Karpas-422 (cell line): Measurements from ENCODE around the gene SGMS2. TPM values are rescaled to one million over a fixed set of nuclear protein-coding genes. Genes with fewer than 3 reads are reported as not detected.
"Not testable (repeated sequence)": the region's sequence is repeated elsewhere in the genome, so short reads cannot be mapped to it uniquely, and the experiment has no call there.

Source experiments
- DNase-seq: peaks from one replicate; pipeline ENCODE4 v3.0.0-alpha.2; 2015
- H2AFZ ChIP-seq: fragments of 200-600 bp; sonication (generic); 2 replicates; pipeline ENCODE4 v1.6.1; 2014; ENCODE audit warnings: antibody characterized with exemption, low read length, mixed read lengths
- H3K27ac ChIP-seq: fragments of 200-600 bp; sonication (generic); 2 replicates; pipeline ENCODE4 v1.5.1; 2014; ENCODE audit warnings: mild to moderate bottlenecking, low read length, moderate library complexity
- H3K27me3 ChIP-seq: fragments of 200-600 bp; sonication (generic); 2 replicates; pipeline ENCODE4 v1.6.1; 2014; ENCODE audit warnings: low read length, mixed read lengths
- H3K36me3 ChIP-seq: fragments of 200-600 bp; sonication (generic); 2 replicates; pipeline ENCODE4 v1.6.1; 2014; ENCODE audit warnings: low read length, mixed read lengths; ENCODE audit not compliant: insufficient read depth
- H3K4me1 ChIP-seq: fragments of 200-600 bp; sonication (generic); 2 replicates; pipeline ENCODE4 v1.6.1; 2014; ENCODE audit warnings: mild to moderate bottlenecking, low read length, mixed read lengths
- H3K4me2 ChIP-seq: fragments of 200-600 bp; sonication (generic); 2 replicates; pipeline ENCODE4 v1.6.1; 2014; ENCODE audit warnings: low read length, low read depth, mild to moderate bottlenecking; ENCODE audit not compliant: poor library complexity, severe bottlenecking
- H3K4me3 ChIP-seq: fragments of 200-600 bp; sonication (generic); 2 replicates; pipeline ENCODE4 v1.5.1; 2014; ENCODE audit warnings: mild to moderate bottlenecking, antibody characterized with exemption, low read length, mixed read lengths
- H3K79me2 ChIP-seq: fragments of 200-600 bp; sonication (generic); 2 replicates; pipeline ENCODE4 v1.6.1; 2014; ENCODE audit warnings: mild to moderate bottlenecking, low read length, mixed read lengths
- H3K9ac ChIP-seq: fragments of 200-600 bp; sonication (generic); 2 replicates; pipeline ENCODE4 v1.6.0; 2014; ENCODE audit warnings: low read length
- H3K9me2 ChIP-seq: fragments of 200-600 bp; sonication (generic), shearing (Covaris generic); replicated peaks from 2 replicates; pipeline ENCODE4 v1.6.0; 2014; ENCODE audit warnings: mild to moderate bottlenecking, low read length, moderate library complexity; ENCODE audit not compliant: insufficient read depth
- H3K9me3 ChIP-seq: fragments of 300-700, 200-600 bp; sonication (generic); 2 replicates; pipeline ENCODE4 v1.6.1; 2014; ENCODE audit warnings: low read length, mixed read lengths
- H4K20me1 ChIP-seq: fragments of 200-600 bp; sonication (generic); 2 replicates; pipeline ENCODE4 v1.6.1; 2014; ENCODE audit warnings: mild to moderate bottlenecking, antibody characterized with exemption, low read length, low read depth; ENCODE audit not compliant: insufficient read depth
- total RNA-seq: library from RNA; depleted of rRNA; stranded (reverse); fragments of >200 nt; shearing (Covaris generic); gene quantifications from 2 replicates; pipeline ENCODE4 v1.2.3, GENCODE V29; 2014; ENCODE audit warnings: low replicate concordance

The SGMS2 gene
- total RNA-seq, 1 experiment from 2014 or later = not detected

- Histone ChIP-seq H3K36me3 (no peaks in the 10 kb centered on the region; the same call in 1 of the 2 replicates), H3K9me2 (no peaks in the 10 kb centered on the region), H3K79me2 (no peaks in the 10 kb centered on the region), H3K4me1 (no peaks in the 10 kb centered on the region), H2AFZ (no peak overlapping the region), H3K9ac (no peak overlapping the region), H3K9me3 (peaks cover 6% of the 10 kb centered on the region), H4K20me1 (no peaks in the 10 kb centered on the region), H3K27me3 (0 out of 2 replicates have a peak, but pooled peaks cover 3% of the 10 kb centered on the region), H3K27ac (no peak overlapping the region), H3K4me2 (no peak overlapping the region), H3K4me3 (no peak overlapping the region)
- DNase-seq = no peak
Observed at GRCh38 chr4:107916623-107917022, 91.9 kb downstream of the SGMS2 start.

- H3K9ac ChIP-seq = no peak overlapping the region
- H2AFZ ChIP-seq = no peak overlapping the region
- H4K20me1 ChIP-seq = no peaks in the 10 kb centered on the region
- DNase-seq = no peak
- peaks cover 6% of the 10 kb centered on the region for H3K9me3 ChIP-seq
- H3K9me2 ChIP-seq = no peaks in the 10 kb centered on the region
- H3K4me1 ChIP-seq = no peaks in the 10 kb centered on the region
- H3K4me2 ChIP-seq = no peak overlapping the region
- H3K27ac ChIP-seq = no peak overlapping the region
- 0 out of 2 replicates have a peak, but pooled peaks cover 3% of the 10 kb centered on the region for H3K27me3 ChIP-seq
- no peaks in the 10 kb centered on the region; the same call in 1 of the 2 replicates for H3K36me3 ChIP-seq
- H3K79me2 ChIP-seq = no peaks in the 10 kb centered on the region
- no peak overlapping the region for H3K4me3 ChIP-seq
Observed at GRCh38 chr4:107917500-107917899, 92.8 kb downstream of the SGMS2 start.

GRCh38 chr4:107922486-107923473 is 98.0 kb downstream of the SGMS2 start:
- H3K4me2 ChIP-seq = no peak overlapping the region
- no peaks in the 10 kb centered on the region for H3K4me1 ChIP-seq
- peaks cover 6% of the 10 kb centered on the region for H3K9me3 ChIP-seq
- 0 out of 2 replicates have a peak, but pooled peaks cover 3% of the 10 kb centered on the region for H3K27me3 ChIP-seq
- H3K9ac ChIP-seq = no peak overlapping the region
- no peaks in the 10 kb centered on the region; the same call in 1 of the 2 replicates for H3K36me3 ChIP-seq
- no peak overlapping the region for H3K4me3 ChIP-seq
- H3K27ac ChIP-seq = no peak overlapping the region
- H4K20me1 ChIP-seq = no peaks in the 10 kb centered on the region
- H2AFZ ChIP-seq = no peak overlapping the region
- no peaks in the 10 kb centered on the region for H3K79me2 ChIP-seq
- DNase-seq = no peak
- no peaks in the 10 kb centered on the region for H3K9me2 ChIP-seq

GRCh38 chr4:107925713-107926112 is 101.0 kb downstream of the SGMS2 start:
- H3K79me2 ChIP-seq, H3K9ac ChIP-seq, H4K20me1 ChIP-seq, DNase-seq, H3K4me3 ChIP-seq, H2AFZ ChIP-seq, H3K9me3 ChIP-seq, H3K36me3 ChIP-seq, H3K27ac ChIP-seq, H3K4me1 ChIP-seq, H3K9me2 ChIP-seq, H3K4me2 ChIP-seq, H3K27me3 ChIP-seq: not testable (repeated sequence)

GRCh38 chr4:107926875-107927274 is 102.1 kb downstream of the SGMS2 start:
- H3K27me3 ChIP-seq, H3K9me3 ChIP-seq, H3K9ac ChIP-seq, H3K36me3 ChIP-seq, H2AFZ ChIP-seq, H3K4me3 ChIP-seq, H3K27ac ChIP-seq, H4K20me1 ChIP-seq, H3K9me2 ChIP-seq, H3K79me2 ChIP-seq, H3K4me2 ChIP-seq, DNase-seq: not testable (repeated sequence)
- H3K4me1 ChIP-seq = peaks cover 10% of the 10 kb centered on the region

GRCh38 chr4:107930821-107931774 is 106.4 kb downstream of the SGMS2 start, which contains the start of gene CYP2U1:
TSS of gene CYP2U1 (plus strand) at chr4:107931549. CDS start at chr4:107931644, 95 bp downstream.
- H3K4me2 ChIP-seq = peak within 1 kb of the TSS; percentile 97
- peak; percentile 91 for DNase-seq
- no peaks in the 10 kb centered on the region for H3K36me3 ChIP-seq
- no peaks in the 10 kb centered on the region for H4K20me1 ChIP-seq
- no peaks in the 10 kb centered on the region for H3K9me3 ChIP-seq
- H3K27ac ChIP-seq = no peak within 1 kb of the TSS
- peak within 1 kb of the TSS; percentile 99 for H2AFZ ChIP-seq
- peak within 1 kb of the TSS; percentile 84 for H3K4me3 ChIP-seq
- peak within 1 kb of the TSS; percentile 77 for H3K9ac ChIP-seq
- H3K79me2 ChIP-seq = no peaks in the 10 kb centered on the region
- no peaks in the 10 kb centered on the region for H3K9me2 ChIP-seq
- peaks cover 18% of the 10 kb centered on the region for H3K4me1 ChIP-seq
- no peaks in the 10 kb centered on the region for H3K27me3 ChIP-seq

- peak overlapping the region; percentile 99 for H2AFZ ChIP-seq
Observed at GRCh38 chr4:107931775-107932321, 107.1 kb downstream of the SGMS2 start.

More at GRCh38 chr4:107931775-107932321, 107.1 kb downstream of the SGMS2 start:
- H3K9me2 ChIP-seq = no peaks in the 10 kb centered on the region
- H3K36me3 ChIP-seq = no peaks in the 10 kb centered on the region
- peak overlapping the region; percentile 97 for H3K4me2 ChIP-seq
- no peaks in the 10 kb centered on the region for H3K27me3 ChIP-seq
- H4K20me1 ChIP-seq = no peaks in the 10 kb centered on the region
- no peak overlapping the region for H3K27ac ChIP-seq
- peak; percentile 57 for DNase-seq
- no peaks in the 10 kb centered on the region for H3K9me3 ChIP-seq
- H3K9ac ChIP-seq = peak overlapping the region; percentile 77
- peaks cover 19% of the 10 kb centered on the region for H3K4me1 ChIP-seq
- H3K4me3 ChIP-seq = peak overlapping the region; percentile 84
- no peaks in the 10 kb centered on the region for H3K79me2 ChIP-seq
